ENCODE measurements around the gene TCP11L1.
"Not testable (repeated sequence)": the region's sequence is repeated elsewhere in the genome, so short reads cannot be mapped to it uniquely, and the experiment has no call there.

The TCP11L1 gene

DNA sequence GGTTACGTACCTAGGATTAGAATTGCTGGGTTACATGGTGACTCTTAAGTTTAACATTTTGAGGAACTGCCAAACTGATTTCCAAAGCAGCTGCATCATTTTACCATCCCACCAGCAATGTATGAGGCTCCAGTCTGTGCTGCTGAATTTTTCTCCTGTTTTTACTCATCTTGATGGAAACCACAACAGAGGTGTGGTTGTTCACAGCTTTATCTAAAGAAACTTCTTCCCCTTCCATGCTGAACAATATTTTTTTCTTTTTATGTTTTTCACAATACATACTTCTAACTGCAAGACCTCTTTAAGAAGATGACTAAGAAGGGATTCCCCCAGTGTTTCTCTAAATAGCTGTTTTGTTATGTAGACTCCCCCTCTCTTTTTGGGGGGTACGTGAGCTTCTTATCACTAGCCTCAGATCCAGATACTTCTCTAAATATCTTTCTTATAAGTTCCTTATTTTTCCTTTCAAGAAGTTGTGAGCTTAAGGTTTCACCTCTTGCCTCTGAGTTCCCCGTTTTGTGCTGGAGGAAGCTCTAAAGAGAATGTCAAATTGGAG, 24.0 kb downstream of the TCP11L1 start:
- in situ Hi-C loops (cut with MboI; ENCODE audit: low sequenced_read_pairs) = loop anchor here (25.0 kb wide), 1 partner anchor 101 kb away; no protein-coding TSS in a partner anchor

DNA sequence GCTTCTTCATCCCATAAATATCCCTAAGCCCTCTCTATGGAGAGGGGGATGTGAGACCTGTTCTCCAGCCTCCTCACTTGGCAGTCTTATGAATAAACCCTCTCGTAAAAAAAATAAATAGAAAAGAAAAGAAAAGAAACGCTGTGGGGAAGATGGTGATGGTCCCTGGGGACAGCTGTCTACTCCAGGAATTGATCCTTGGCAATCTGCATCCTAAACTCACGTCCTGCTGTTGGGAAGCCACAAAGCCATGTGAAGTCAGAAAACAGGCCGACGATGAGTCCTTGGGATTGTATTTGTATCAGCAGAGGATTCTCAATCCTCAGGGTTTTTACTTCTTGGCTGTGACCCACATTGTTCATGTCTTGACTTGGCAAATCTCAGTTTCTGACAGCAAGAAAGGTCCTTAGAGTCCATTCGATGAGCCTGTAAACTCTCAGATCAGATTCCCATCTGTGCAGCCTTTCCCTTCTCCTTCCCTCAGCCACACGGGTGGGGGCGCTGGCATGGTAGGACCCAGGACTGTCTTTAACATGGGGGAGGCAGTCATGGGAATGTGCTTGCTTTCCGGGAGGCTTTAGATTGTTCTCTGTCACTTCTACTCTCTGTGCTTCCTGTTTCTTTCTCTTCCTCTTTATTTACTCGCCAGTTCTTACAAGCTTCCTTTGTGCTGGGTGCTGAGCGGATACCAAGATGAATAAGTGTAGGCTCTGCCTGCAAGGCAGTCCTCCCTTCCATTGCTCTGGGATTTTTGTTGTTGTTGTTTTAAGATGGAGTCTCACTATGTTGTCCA, 24.9 kb downstream of the TCP11L1 start:
- in situ Hi-C loops (cut with MboI; ENCODE audit: low sequenced_read_pairs) = loop anchor here (25.0 kb wide), 1 partner anchor 102 kb away; no protein-coding TSS in a partner anchor

DNA sequence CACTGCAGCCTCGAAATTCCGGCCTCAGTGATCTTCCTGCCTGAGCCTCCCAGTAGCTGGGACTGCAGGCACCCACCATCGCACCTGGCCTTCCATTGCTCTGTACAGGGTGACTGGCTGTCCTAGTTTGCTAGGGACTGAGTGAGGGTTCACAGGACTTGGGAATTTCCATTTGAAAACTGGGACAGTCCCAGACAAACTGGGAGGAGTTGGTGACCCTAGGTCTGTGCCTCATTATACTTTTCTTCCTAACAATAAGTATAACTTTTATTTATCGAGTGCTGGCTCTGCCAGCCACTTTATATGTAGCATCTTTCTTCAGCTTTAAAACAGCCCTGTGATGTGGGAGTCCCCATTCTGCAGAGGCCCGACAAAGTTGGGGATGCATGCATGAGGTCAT, 25.5 kb downstream of the TCP11L1 start:
- in situ Hi-C loops (cut with MboI; ENCODE audit: low sequenced_read_pairs) = loop anchor here (25.0 kb wide), 1 partner anchor 103 kb away; no protein-coding TSS in a partner anchor

DNA sequence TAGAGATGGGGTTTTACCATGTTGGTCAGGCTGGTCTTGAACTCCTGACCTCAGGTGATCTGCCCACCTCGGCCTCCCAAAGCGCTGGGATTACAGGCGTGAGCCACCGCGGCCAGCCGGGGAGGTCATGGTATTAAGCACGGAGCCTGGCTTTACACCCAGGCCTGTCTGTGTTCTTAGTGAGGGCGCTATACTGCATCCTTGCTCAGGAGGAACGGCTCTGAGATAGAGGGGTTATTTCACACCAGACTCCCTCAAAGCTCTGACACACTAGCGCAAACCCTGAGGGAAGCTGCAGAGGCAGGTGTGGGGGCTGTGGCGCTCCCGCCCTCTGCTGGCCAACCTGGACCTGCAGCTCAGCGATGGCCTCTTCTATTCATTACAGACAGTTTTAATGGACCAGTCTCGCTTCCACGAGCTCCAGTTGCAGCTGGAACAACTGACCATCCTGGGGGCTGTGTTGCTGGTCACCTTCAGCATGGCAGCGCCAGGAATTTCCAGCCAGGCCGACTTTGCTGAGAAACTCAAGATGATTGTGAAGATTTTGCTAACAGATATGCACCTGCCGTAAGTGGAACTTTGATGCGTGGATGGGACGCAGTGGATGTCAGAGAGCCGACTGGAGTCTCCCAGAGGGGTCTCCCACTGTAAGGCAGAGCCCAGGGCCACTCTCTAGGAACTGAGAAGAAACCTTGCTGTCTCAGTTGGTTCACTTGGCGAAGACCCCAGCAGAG, 26.2 kb downstream of the TCP11L1 start:
- in situ Hi-C loops (cut with MboI; ENCODE audit: low sequenced_read_pairs) = loop anchor here (25.0 kb wide), 1 partner anchor 103 kb away; no protein-coding TSS in a partner anchor

DNA sequence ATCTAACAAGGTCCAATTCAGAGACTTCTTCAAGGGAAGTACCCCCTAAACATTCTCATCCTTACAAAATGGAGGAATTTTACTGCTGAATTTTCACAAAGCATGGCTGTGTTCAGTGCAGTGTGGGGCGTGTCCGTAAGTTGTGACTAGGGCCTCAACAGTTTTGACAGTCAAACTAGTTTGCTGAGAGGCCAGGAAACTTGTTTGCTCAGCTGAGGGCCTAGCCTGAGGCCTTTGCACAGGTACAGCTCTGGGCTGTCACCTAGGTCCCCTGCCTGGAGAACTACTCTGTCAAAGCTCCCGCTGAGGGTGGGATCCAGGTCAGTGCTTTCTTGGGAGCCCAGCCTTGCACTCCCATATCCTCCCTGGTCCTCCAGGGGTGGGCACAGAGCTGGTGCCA, 27.9 kb downstream of the TCP11L1 start:
- in situ Hi-C loops (cut with MboI; ENCODE audit: low sequenced_read_pairs) = loop anchor here (25.0 kb wide), 1 partner anchor 105 kb away; no protein-coding TSS in a partner anchor

DNA sequence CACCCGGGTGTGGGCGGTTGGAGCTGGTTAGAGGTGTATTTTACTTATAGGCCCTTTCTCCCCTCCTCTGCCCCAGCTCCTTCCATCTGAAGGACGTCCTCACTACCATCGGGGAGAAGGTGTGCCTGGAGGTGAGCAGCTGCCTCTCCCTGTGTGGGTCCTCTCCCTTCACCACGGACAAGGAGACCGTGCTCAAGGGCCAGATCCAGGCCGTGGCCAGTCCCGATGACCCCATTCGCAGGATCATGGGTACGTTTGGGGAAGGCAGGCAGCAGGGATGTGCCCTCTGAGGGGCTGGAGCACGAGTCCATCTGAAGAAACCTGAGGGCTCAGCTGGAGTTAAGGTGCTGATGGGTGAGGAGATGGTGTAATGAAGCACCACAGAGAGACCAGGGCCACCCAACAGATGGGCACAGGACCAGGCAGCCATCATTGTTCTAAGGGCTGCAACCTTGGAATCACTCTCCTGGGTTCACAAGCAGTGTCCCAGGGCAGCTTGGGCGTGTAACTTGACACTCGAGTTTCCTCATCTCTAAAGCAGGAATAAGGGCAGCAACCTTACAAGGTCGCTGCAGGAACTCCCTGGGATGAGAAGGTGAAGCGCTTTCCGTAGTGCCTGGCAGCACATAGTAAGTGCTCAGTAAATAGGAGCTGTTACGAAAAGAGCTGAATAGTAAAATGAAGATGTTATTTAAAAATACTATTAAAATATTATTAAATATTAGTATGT, 29.4 kb downstream of the TCP11L1 start:
- in situ Hi-C loops (cut with MboI; ENCODE audit: low sequenced_read_pairs) = loop anchor here (25.0 kb wide), 1 partner anchor 106 kb away; no protein-coding TSS in a partner anchor

DNA sequence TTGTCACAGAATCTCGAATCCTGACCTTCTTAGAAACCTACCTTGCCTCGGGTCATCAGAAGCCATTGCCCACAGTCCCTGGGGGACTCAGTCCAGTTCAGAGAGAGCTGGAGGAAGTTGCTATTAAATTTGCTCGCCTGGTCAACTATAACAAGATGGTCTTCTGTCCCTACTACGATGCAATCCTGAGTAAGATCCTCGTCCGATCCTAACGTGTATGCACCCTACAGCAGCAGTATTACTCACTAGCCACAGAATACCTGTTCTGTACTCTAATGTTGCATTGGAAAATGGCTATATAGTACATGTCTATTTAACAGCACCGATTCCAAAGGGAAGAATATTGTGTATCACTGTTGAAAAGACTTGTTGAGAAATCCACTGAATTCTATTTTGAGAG, 33.1 kb downstream of the TCP11L1 start:
- in situ Hi-C loops (cut with MboI; ENCODE audit: low sequenced_read_pairs) = loop anchor here (25.0 kb wide), 1 partner anchor 110 kb away; no protein-coding TSS in a partner anchor

DNA sequence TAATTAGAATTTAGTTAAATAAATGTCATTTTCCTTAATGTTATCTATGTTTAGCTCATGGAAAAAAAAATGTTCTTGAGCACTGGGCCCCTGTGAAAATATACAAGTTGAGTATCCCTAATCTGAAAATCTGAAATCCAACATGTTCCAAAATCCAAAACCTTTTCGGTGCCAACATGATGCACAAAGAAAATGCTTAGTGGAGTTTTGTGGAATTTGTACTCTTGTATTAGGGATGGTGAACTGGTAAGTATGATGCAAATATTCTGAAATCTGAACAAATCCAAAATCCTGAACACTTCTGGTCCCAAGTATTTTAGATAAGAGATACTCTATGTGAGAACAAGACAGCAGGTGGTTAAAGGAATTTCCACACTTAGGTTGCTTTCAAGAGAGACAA, 44.5 kb downstream of the TCP11L1 start:
- in situ Hi-C loops (cut with MboI; ENCODE audit: low sequenced_read_pairs) = no loop called here

DNA sequence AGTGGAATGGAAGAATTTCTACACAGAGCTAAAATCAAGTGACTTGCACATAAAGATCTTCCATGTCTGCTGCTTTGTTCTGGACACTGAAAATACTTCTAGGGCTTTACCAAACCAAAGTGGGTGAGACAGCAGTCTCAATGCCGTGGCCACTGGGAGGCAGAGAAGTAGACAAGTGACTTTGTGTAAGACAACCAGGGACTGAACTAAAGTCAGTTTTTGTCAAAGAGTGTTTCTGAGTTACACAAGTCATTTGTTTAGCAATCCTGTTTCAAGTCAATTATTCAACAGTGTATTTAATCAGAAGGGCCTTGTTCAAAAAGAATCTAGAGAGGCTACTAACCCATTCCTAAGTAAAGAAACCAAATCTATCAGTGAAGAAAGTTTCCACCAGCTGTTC, 46.6 kb downstream of the TCP11L1 start:
- in situ Hi-C loops (cut with MboI; ENCODE audit: low sequenced_read_pairs) = no loop called here

DNA sequence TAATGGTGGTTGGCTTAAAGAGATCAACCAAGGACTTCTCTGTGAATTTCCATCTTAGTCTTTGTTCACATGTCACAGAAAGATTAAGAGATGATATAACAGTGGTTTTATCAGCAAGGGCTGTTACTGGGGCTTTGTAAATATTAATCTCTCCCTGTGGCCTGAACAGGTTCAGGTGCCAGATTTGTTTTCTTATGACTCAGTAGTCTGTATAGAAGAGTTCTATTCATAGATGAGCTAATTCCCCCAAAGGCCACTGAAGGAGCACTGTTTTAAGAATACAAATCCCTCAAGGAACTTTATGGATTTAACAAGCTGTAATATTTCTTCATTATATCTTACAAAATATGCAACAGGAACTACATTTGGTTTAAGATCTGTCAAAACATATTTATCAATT, 50.4 kb downstream of the TCP11L1 start:
- in situ Hi-C loops (cut with MboI; ENCODE audit: low sequenced_read_pairs) = no loop called here

DNA sequence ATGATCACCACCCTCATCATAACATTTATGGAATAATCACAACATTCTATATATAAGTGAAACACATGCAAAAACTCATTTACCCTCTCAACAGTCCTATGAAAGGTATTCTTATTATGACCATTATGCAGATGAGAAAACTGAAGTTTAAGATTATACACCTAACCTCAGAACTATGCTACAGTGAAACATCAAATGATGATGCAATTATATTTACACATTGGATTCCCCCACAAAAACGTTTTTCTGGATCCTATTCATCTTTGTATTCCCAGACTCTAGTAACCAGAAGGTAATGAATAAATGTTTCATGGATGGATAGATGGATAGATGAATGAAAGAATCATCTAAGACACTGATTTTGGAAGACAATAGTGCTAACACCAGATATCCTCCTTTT, 54.8 kb downstream of the TCP11L1 start:
- in situ Hi-C loops (cut with MboI; ENCODE audit: low sequenced_read_pairs) = no loop called here

DNA sequence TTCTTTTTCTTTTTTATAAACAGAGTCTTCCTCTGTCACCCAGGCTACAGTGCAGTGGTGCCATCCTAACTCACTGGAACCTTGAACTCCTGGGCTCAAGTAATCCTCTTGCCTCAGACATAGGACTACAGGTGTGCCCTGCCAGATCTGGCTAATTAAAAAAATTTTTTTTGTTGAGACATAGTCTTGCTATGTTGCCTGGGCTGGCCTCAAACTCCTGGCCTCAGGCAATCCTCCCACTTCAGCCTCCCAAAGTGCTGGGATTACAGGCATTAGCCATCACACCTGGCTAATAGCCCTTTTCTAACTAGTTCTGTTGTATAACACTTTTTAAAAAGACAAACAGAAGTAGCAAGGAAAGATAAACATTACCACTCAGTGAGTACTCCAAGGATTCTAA, 64.5 kb downstream of the TCP11L1 start:
- in situ Hi-C loops (cut with MboI; ENCODE audit: low sequenced_read_pairs) = no loop called here

DNA sequence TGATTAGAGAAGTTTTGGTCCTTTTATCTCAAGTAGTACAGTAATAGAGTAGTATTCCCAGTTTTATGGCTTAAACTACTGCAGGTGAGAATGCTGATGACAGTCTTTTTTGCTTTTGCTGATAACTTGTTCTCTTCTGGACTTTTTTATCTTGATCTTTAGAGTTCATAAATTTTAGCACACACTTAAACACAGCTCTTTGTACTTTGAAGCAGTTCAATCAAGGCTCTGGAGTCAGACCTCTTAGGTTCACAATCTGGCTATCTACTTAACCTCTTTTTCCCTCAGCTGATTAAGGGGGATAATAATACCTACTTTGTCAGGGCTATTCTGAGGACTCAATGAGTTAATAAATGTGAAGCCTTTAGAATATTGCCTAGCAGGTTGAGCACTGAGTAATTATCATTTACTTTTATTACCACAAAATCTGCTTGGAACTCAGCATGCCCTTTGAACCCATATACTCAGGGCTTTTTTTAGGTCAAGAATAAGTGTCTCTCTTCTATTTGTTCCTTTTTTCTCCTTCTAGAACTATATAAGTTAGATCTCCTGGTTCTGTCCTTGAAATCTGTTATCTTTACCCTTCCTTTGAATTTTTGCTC, 70.0 kb downstream of the TCP11L1 start:
- in situ Hi-C loops (cut with MboI; ENCODE audit: low sequenced_read_pairs) = no loop called here

DNA sequence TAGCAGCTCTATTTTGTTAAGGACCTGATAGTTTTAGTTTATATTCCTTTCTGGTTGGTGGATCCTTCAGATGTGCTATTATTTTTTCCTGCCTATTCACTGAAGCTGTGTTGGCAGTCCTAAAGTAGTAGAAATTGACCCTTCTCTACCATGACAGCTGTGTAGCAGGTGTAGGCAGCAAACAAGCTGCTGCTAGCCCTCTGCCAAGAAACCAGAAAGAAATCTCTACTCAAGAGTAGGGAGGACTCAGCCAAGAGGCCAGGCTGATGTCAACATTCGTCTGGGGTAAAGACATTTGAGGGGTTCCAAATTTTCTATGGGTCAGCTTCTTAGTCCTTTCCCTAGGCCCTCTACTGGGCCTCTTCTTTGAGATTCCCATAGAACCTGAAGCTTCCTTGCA, 70.7 kb downstream of the TCP11L1 start:
- in situ Hi-C loops (cut with MboI; ENCODE audit: low sequenced_read_pairs) = no loop called here

DNA sequence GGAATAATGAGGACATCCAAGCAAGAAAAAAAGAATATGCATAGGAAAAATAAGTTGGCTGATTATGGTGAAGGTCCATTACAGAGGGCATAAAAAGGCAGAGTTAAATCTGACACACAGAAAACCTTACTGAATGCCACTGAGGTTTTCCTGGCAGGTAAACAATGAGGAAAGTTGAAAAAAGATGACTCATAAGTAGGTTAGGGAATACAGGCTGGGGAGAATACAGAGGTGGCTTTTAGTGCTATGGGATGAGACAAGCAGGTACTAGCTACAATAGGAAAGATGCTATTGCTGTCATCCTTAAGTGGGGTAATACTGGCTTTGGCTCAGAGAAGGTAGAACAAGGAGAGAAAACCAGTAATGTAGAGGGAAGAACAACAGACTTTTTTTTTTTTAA, 77.2 kb downstream of the TCP11L1 start:
- in situ Hi-C loops (cut with MboI; ENCODE audit: low sequenced_read_pairs) = no loop called here

DNA sequence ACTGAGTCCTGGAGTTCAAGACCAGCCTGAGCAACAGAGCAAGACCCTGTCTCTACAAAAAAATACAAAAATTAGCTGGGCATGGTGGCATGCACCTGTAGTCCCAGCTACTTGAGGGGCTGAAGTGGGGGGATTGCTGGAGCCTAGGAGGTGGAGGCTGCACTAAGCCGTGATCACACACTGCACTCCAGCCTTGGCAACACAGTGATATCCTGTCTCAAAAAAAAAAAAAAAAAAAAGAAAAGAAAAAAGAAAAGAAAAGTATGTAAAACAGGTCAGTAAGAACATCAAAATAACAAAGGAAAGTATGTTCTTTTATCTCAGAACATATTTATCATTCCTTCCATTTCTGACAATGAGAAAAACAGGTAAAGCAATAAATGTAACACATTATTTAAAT, 83.3 kb downstream of the TCP11L1 start:
- in situ Hi-C loops (cut with MboI; ENCODE audit: low sequenced_read_pairs) = not testable (repeated sequence)
